Measurements from ENCODE around the gene CCDC124.

DNA sequence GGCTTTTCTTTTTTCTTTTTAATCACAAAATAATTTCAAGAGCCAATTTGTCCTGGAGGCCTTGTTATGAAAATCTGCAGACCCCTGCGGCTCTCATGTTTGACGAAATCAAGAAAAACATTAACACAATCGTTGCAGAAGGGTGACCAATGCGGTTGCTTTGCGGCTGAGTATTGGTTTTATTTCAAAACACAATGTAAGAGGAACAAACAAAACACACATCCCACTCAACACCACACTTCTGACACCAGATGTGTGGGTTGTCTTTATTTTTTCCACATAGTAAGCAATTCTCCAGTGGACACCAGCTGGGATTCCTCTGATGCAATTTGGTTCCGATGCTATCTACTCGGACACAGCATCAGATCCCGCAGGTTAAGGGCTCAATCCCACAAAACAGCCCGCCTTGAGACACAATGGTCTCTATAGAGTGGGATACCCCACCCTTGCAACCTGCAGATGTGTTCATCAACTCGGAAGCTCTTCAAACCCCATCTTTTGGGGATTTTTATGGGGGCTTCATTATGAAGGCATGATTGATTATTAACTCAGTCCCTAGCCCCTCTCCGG lies 21.9 kb upstream of the CCDC124 start:
- TF ChIP-seq EZH2 (IDR thresholded peaks at IDR 0.05; ENCODE audit: borderline replicate concordance, low read depth, low read length, severe bottlenecking): no peak
- no peak for TF ChIP-seq CTCF (IDR thresholded peaks at IDR 0.05; ENCODE audit: borderline replicate concordance, extremely low read depth, low read length, poor library complexity, severe bottlenecking)
